ENCODE results near the gene HOXA3.

The HOXA3 gene

GRCh38 chr7:27148031-27148755 is 4.2 kb downstream of the HOXA3 start:
- H3K4me3 ChIP-seq (ENCODE audit: low read depth, low read length): no peak overlapping the region
- no peak for TF ChIP-seq CTCF (IDR thresholded peaks at IDR 0.05; ENCODE audit: low read depth, low read length)

- no peak for TF ChIP-seq CTCF (IDR thresholded peaks at IDR 0.05; ENCODE audit: low read depth, low read length)
- no peak within 1 kb of the TSS for H3K4me3 ChIP-seq (ENCODE audit: low read depth, low read length)
Measured at GRCh38 chr7:27147199-27148030, 5.0 kb downstream of the HOXA3 start, which contains the start of gene HOXA6. Gene HOXA6, minus strand, starts transcription at chr7:27147774. Its CDS starts 25 bp downstream, at chr7:27147749.

- no peak overlapping the region for H3K4me3 ChIP-seq (ENCODE audit: low read depth, low read length)
Measured at GRCh38 chr7:27146491-27147198, 5.7 kb downstream of the HOXA3 start.

GRCh38 chr7:27145914-27146412 is 6.4 kb downstream of the HOXA3 start:
- H3K4me3 ChIP-seq (ENCODE audit: low read depth, low read length): no peak overlapping the region

More at GRCh38 chr7:27146491-27147198, 5.7 kb downstream of the HOXA3 start:
- no peak for TF ChIP-seq CTCF (IDR thresholded peaks at IDR 0.05; ENCODE audit: low read depth, low read length)

GRCh38 chr7:27145165-27145913 is 7.0 kb downstream of the HOXA3 start:
- no peak overlapping the region for H3K4me3 ChIP-seq (ENCODE audit: low read depth, low read length)
- TF ChIP-seq CTCF (IDR thresholded peaks at IDR 0.05; ENCODE audit: low read depth, low read length): no peak

More at GRCh38 chr7:27145914-27146412, 6.4 kb downstream of the HOXA3 start:
- no peak for TF ChIP-seq CTCF (IDR thresholded peaks at IDR 0.05; ENCODE audit: low read depth, low read length)

GRCh38 chr7:27144781-27145164 is 7.6 kb downstream of the HOXA3 start:
- no peak overlapping the region for H3K4me3 ChIP-seq (ENCODE audit: low read depth, low read length)
- no peak for TF ChIP-seq CTCF (IDR thresholded peaks at IDR 0.05; ENCODE audit: low read depth, low read length)

All from WI38 (cell line).